Hepatocyte (in vitro differentiated cells): ENCODE results near the gene HEXD.

ENCODE experiments used
- EZH2 ChIP-seq: fragments of 200-600 bp; sonication (generic); IDR thresholded peaks from 2 replicates; pipeline ENCODE4 v1.6.1; 2016; ENCODE audit warnings: antibody characterized with exemption, mild to moderate bottlenecking, borderline replicate concordance
- EZH2phosphoT487 ChIP-seq: fragments of 200-600 bp; sonication (generic); IDR thresholded peaks from one replicate; pipeline ENCODE4 v1.6.1; 2018; ENCODE audit warnings: antibody characterized with exemption, mild to moderate bottlenecking, low read depth, moderate library complexity; ENCODE audit not compliant: unreplicated experiment, severe bottlenecking
- TF ChIP-seq, protein P1 (sequence below): fragments of 200-600 bp; sonication (generic); IDR thresholded peaks from 2 replicates; pipeline ENCODE4 v1.5.1; 2016; ENCODE audit warnings: antibody characterized with exemption, mild to moderate bottlenecking; ENCODE audit not compliant: poor library complexity

- TF ChIP-seq, protein P1, sequence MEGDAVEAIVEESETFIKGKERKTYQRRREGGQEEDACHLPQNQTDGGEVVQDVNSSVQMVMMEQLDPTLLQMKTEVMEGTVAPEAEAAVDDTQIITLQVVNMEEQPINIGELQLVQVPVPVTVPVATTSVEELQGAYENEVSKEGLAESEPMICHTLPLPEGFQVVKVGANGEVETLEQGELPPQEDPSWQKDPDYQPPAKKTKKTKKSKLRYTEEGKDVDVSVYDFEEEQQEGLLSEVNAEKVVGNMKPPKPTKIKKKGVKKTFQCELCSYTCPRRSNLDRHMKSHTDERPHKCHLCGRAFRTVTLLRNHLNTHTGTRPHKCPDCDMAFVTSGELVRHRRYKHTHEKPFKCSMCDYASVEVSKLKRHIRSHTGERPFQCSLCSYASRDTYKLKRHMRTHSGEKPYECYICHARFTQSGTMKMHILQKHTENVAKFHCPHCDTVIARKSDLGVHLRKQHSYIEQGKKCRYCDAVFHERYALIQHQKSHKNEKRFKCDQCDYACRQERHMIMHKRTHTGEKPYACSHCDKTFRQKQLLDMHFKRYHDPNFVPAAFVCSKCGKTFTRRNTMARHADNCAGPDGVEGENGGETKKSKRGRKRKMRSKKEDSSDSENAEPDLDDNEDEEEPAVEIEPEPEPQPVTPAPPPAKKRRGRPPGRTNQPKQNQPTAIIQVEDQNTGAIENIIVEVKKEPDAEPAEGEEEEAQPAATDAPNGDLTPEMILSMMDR: no peak
- TF ChIP-seq EZH2 (no peak), EZH2phosphoT487 (no peak)
Observed at GRCh38 chr17:82392209-82392920, 25.8 kb upstream of the HEXD start.
